ENCODE results near the gene MRPL4. TPM values are rescaled to one million over a fixed set of nuclear protein-coding genes. Genes with fewer than 3 reads are reported as not detected.

MRPL4 gene
- total and polyA plus RNA-seq, 2 of the 13 experiments (the other 11 are each of a cell fraction or from before 2014, with no cell fraction given) = 40.6 to 42.5 TPM

DNA sequence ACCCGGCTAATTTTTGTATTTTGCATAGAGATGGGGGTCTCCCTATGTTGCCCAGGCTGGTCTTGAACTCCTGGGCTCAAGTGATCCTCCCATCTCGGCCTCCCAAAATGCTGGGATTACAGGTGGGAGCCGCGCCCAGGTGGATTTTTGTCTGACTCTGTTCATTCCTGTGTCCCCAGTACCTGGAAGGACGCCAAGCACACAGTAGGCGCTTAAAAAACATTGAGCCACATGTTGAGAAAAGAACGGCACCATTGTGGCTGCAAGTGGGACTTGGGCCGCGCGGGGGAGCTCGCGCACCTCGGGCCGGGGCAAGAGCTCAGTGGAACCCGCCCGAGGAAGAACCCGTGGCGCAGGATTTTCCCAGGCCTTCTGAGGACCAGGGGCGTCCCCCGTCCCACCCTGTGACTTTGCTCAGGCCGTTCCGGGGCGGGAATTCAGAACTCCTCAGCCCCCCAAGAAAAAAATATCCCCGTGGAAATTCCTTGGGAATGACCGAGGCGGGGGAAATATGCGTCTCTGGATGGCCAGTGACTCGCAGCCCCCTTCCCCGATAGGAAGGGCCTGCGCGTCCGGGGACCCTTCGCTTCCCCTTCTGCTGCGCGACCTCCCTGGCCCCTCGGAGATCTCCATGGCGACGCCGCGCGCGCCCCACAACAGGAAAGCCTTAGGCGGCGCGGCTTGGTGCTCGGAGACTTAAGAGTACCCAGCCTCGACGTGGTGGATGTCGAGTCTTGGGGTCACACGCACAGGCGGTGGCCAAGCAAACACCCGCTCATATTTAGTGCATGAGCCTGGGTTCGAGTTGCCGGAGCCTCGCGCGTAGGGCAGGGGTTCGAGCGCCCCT is 17.5 kb downstream of the MRPL4 start (continued):
- TF ChIP-seq AFF4 (CRISPR knock-in tag; IDR thresholded peaks at IDR 0.05) (no peak), WIZ (CRISPR knock-in tag; IDR thresholded peaks at IDR 0.05) (no peak), ZNF121 (CRISPR knock-in tag; IDR thresholded peaks at IDR 0.05) (peak; percentile 75), ARHGAP35 (CRISPR knock-in tag; IDR thresholded peaks at IDR 0.05; ENCODE audit: borderline replicate concordance) (no peak), ZNF710 (CRISPR knock-in tag; IDR thresholded peaks at IDR 0.05; ENCODE audit: borderline replicate concordance) (no peak), CENPT (CRISPR knock-in tag; IDR thresholded peaks at IDR 0.05; ENCODE audit: low read depth) (no peak), HNRNPK (IDR thresholded peaks at IDR 0.05; ENCODE audit: low read depth, low read length, poor library complexity, severe bottlenecking) (no peak), SP140L (CRISPR knock-in tag; IDR thresholded peaks at IDR 0.05; ENCODE audit: borderline replicate concordance) (no peak), FOXC1 (CRISPR knock-in tag; IDR thresholded peaks at IDR 0.05; ENCODE audit: borderline replicate concordance) (no peak), REXO4 (CRISPR knock-in tag; IDR thresholded peaks at IDR 0.05; ENCODE audit: borderline replicate concordance) (no peak), ZNF772 (CRISPR knock-in tag; IDR thresholded peaks at IDR 0.05) (peak; percentile 29; the same call in 1 of the 2 replicates), CHD4 (IDR thresholded peaks at IDR 0.05; ENCODE audit: borderline replicate concordance, low read length) (peak; percentile 81), ZNF264 (CRISPR knock-in tag; IDR thresholded peaks at IDR 0.05) (no peak), ZSCAN5A (CRISPR knock-in tag; IDR thresholded peaks at IDR 0.05; ENCODE audit: borderline replicate concordance) (no peak), ZNF792 (CRISPR knock-in tag; IDR thresholded peaks at IDR 0.05) (0 out of 2 replicates have a peak, but pooled peaks have one; percentile 38)
- TF ChIP-seq, protein P1, sequence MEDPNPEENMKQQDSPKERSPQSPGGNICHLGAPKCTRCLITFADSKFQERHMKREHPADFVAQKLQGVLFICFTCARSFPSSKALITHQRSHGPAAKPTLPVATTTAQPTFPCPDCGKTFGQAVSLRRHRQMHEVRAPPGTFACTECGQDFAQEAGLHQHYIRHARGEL (CRISPR knock-in tag; IDR thresholded peaks at IDR 0.05) = no peak
- TF ChIP-seq, protein P2, sequence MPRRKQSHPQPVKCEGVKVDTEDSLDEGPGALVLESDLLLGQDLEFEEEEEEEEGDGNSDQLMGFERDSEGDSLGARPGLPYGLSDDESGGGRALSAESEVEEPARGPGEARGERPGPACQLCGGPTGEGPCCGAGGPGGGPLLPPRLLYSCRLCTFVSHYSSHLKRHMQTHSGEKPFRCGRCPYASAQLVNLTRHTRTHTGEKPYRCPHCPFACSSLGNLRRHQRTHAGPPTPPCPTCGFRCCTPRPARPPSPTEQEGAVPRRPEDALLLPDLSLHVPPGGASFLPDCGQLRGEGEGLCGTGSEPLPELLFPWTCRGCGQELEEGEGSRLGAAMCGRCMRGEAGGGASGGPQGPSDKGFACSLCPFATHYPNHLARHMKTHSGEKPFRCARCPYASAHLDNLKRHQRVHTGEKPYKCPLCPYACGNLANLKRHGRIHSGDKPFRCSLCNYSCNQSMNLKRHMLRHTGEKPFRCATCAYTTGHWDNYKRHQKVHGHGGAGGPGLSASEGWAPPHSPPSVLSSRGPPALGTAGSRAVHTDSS (CRISPR knock-in tag; conservative IDR thresholded peaks at IDR 0.05) = no peak
- TF ChIP-seq, protein P3, sequence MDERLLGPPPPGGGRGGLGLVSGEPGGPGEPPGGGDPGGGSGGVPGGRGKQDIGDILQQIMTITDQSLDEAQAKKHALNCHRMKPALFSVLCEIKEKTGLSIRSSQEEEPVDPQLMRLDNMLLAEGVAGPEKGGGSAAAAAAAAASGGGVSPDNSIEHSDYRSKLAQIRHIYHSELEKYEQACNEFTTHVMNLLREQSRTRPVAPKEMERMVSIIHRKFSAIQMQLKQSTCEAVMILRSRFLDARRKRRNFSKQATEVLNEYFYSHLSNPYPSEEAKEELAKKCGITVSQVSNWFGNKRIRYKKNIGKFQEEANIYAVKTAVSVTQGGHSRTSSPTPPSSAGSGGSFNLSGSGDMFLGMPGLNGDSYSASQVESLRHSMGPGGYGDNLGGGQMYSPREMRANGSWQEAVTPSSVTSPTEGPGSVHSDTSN (CRISPR knock-in tag; IDR thresholded peaks at IDR 0.05) = no peak

All from HepG2 (cell line).